ENCODE data around the gene MRPS15. TPM values are rescaled to one million over a fixed set of nuclear protein-coding genes. Genes with fewer than 3 reads are reported as not detected.

The MRPS15 gene
- total and polyA plus RNA-seq, 2 donors (not counting 3 experiments of a cell fraction or from before 2014, with no cell fraction given), result 47.1 to 105 TPM

DNA sequence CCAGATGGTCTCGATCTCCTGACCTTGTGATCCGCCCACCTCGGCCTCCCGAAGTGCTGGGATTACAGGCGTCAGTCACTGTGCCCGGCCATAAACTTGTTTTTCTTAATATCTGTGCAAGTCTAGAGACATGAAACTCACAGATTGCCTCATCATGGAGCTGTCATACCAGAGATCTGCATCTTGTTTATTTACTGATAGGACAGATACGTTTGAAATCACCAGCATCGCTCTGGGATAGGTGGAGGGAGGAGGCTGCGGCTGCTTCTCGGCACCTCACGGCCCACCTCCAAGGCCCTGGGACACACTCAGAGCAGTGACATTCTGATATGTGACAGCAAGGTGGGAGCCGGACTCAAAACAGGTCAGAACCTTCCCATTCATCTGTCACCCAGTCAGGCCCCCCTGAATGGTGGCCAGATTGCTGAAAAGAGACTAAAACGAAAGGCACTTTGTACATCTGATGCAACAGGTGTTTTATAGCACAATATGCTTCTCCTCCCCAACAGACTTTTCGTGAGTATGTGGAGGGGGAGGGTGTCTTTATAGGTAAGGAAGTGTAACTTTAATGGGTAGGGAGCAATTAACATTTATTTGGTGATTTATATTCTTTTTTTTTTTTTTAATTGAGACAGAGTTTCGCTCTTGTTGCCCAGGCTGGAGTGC is 48.4 kb downstream of the MRPS15 start:
- H3K79me2 ChIP-seq (ENCODE audit: control insufficient read depth, insufficient read depth, low read length), result no peaks in the 10 kb centered on the region
- FAIRE-seq (no peak), DNase-seq (ENCODE audit: low read depth, low spot score) (no peak)
- no peak overlapping the region for H3K27ac ChIP-seq (ENCODE audit: insufficient read depth, low read depth, low read length)
- TF ChIP-seq, protein P1, sequence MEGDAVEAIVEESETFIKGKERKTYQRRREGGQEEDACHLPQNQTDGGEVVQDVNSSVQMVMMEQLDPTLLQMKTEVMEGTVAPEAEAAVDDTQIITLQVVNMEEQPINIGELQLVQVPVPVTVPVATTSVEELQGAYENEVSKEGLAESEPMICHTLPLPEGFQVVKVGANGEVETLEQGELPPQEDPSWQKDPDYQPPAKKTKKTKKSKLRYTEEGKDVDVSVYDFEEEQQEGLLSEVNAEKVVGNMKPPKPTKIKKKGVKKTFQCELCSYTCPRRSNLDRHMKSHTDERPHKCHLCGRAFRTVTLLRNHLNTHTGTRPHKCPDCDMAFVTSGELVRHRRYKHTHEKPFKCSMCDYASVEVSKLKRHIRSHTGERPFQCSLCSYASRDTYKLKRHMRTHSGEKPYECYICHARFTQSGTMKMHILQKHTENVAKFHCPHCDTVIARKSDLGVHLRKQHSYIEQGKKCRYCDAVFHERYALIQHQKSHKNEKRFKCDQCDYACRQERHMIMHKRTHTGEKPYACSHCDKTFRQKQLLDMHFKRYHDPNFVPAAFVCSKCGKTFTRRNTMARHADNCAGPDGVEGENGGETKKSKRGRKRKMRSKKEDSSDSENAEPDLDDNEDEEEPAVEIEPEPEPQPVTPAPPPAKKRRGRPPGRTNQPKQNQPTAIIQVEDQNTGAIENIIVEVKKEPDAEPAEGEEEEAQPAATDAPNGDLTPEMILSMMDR (IDR thresholded peaks at IDR 0.05; ENCODE audit: extremely low read depth in 1 of 2, insufficient read depth in 1 of 2, low read depth in 1 of 2, low read length in 2 of 2), result no peak
- TF ChIP-seq JUN (IDR thresholded peaks at IDR 0.05; ENCODE audit: borderline replicate concordance, insufficient read depth, insufficient read length, low read depth) (no peak), EZH2 (IDR thresholded peaks at IDR 0.05; ENCODE audit: borderline replicate concordance, low read depth, low read length, severe bottlenecking) (no peak), GATA2 (IDR thresholded peaks at IDR 0.05; ENCODE audit: insufficient read depth, insufficient read length, low read depth, low read length) (no peak), MYC (IDR thresholded peaks at IDR 0.05; ENCODE audit: low read depth, low read length) (no peak), POLR2A (IDR thresholded peaks at IDR 0.05; ENCODE audit: low read depth, low read length) (no peak), FOS (IDR thresholded peaks at IDR 0.05; ENCODE audit: borderline replicate concordance, insufficient read depth, low read length) (no peak), POLR2AphosphoS5 (IDR thresholded peaks at IDR 0.05; ENCODE audit: insufficient read depth, low read depth, low read length) (no peak)
- TF ChIP-seq, protein P2, sequence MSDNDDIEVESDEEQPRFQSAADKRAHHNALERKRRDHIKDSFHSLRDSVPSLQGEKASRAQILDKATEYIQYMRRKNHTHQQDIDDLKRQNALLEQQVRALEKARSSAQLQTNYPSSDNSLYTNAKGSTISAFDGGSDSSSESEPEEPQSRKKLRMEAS (IDR thresholded peaks at IDR 0.05; ENCODE audit: insufficient read depth, insufficient read length), result no peak
- ChIA-PET POLR2A (no interaction called here), CTCF (interaction anchor here (5.7 kb wide), 1 partner anchor 73 kb away, joined by 70 read pairs; no protein-coding TSS in a partner anchor)
- H3K4me2 ChIP-seq (ENCODE audit: insufficient read depth, low read length), result no peak overlapping the region
- dilution Hi-C loops (cut with MboI; ENCODE audit: extremely low pct_ligation_motif_present, low sequenced_read_pairs) (no loop called here), intact Hi-C loops (cut with micrococcal nuclease) (no loop called here)
- H4K20me1 ChIP-seq (replicated peaks; ENCODE audit: control insufficient read depth, extremely low read depth, insufficient read depth, low read length), result no peaks in the 10 kb centered on the region
- H3K9me1 ChIP-seq (replicated peaks; ENCODE audit: control insufficient read depth, extremely low read depth, insufficient read depth, low read length), result no peaks in the 10 kb centered on the region
- H3K4me1 ChIP-seq (ENCODE audit: control insufficient read depth, extremely low read depth, insufficient read depth, low read length), result peaks cover 3% of the 10 kb centered on the region
- BruUV-seq (replicated peaks), result no TSS peak
- no peak overlapping the region for H2AFZ ChIP-seq (ENCODE audit: low read depth, low read length)
- H3K4me3 ChIP-seq (replicated peaks in 1 of 3; ENCODE audit: insufficient read depth in 1 of 3, low read depth in 1 of 3, low read length in 3 of 3), result no peak overlapping the region
- H3K27me3 ChIP-seq (ENCODE audit: control insufficient read depth in 2 of 2, insufficient read depth in 2 of 2, low read length in 2 of 2), result no peaks in the 10 kb centered on the region
- H3K36me3 ChIP-seq (ENCODE audit: control insufficient read depth in 2 of 2, extremely low read depth in 1 of 2, insufficient read depth in 2 of 2, low read length in 2 of 2), result no peaks in the 10 kb centered on the region
- H3K9ac ChIP-seq (replicated peaks; ENCODE audit: extremely low read depth, insufficient read depth, low read length), result no peak overlapping the region
- H3K9me3 ChIP-seq (replicated peaks; ENCODE audit: control insufficient read depth, insufficient read depth, low read length), result no peaks in the 10 kb centered on the region

All from endothelial cell of umbilical vein (primary cell).